Hepatocyte (in vitro differentiated cells): ENCODE results near the gene MATK.

Experiments used
- EZH2 ChIP-seq: fragments of 200-600 bp; sonication (generic); IDR thresholded peaks from 2 replicates; pipeline ENCODE4 v1.6.1; 2016; ENCODE audit warnings: antibody characterized with exemption, mild to moderate bottlenecking, borderline replicate concordance
- EZH2phosphoT487 ChIP-seq: fragments of 200-600 bp; sonication (generic); IDR thresholded peaks from one replicate; pipeline ENCODE4 v1.6.1; 2018; ENCODE audit warnings: antibody characterized with exemption, mild to moderate bottlenecking, low read depth, moderate library complexity; ENCODE audit not compliant: unreplicated experiment, severe bottlenecking
- TF ChIP-seq, protein P1 (sequence below): fragments of 200-600 bp; sonication (generic); IDR thresholded peaks from 2 replicates; pipeline ENCODE4 v1.5.1; 2016; ENCODE audit warnings: antibody characterized with exemption, mild to moderate bottlenecking; ENCODE audit not compliant: poor library complexity

DNA sequence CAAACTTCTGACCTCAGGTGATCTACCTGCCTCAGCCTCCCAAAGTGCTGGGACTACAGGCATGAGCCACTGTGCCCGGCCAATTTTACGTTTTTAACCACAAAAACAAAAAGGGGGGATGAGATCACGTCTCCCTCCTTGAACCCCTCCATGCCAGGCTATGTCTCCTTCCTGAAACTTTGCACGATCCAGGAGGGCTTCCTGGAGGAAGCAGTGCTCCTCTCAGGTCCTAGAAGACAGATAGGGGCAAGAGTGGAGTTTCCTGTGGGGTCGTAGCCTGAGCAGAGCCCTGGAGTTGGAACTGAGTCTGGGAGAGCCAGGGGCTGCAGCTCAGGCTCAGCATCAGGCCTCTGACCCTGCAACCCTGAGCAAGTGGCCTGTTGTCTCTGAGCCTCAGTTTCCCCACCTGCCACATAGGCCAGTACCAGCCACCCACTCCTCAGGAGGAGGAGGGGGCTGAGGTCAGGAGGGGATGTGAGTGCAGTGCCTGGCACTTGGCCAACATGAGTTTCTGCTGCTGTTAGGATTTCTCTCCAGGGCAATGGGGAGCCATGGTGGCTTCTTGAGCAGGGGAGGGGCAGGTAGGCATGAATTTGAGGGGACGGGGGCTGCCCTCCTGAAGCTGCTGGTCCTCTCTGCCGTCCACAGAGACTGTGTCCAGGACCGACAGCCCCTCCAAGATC lies 40.7 kb downstream of the MATK start:
- TF ChIP-seq EZH2phosphoT487 (no peak), EZH2 (no peak)
- TF ChIP-seq, protein P1, sequence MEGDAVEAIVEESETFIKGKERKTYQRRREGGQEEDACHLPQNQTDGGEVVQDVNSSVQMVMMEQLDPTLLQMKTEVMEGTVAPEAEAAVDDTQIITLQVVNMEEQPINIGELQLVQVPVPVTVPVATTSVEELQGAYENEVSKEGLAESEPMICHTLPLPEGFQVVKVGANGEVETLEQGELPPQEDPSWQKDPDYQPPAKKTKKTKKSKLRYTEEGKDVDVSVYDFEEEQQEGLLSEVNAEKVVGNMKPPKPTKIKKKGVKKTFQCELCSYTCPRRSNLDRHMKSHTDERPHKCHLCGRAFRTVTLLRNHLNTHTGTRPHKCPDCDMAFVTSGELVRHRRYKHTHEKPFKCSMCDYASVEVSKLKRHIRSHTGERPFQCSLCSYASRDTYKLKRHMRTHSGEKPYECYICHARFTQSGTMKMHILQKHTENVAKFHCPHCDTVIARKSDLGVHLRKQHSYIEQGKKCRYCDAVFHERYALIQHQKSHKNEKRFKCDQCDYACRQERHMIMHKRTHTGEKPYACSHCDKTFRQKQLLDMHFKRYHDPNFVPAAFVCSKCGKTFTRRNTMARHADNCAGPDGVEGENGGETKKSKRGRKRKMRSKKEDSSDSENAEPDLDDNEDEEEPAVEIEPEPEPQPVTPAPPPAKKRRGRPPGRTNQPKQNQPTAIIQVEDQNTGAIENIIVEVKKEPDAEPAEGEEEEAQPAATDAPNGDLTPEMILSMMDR = no peak
